Trophoblast cell (in vitro differentiated cells and primary cell): ENCODE measurements around the gene ADCY2.

Experiments used
- DNase-seq, 2 donors: peaks; one replicate each; pipeline ENCODE4 v3.0.0-alpha.2; 2016
- H2AFZ ChIP-seq: 2 replicates; pipeline ENCODE4 v1.6.1; 2013; ENCODE audit warnings: low read length, moderate library complexity, mild to moderate bottlenecking; ENCODE audit not compliant: insufficient read depth, poor library complexity
- H2AK5ac ChIP-seq: 2 replicates; pipeline ENCODE4 v1.6.1; 2013; ENCODE audit warnings: mild to moderate bottlenecking, low read length
- H2BK120ac ChIP-seq: 2 replicates; pipeline ENCODE4 v1.6.1; 2013; ENCODE audit warnings: low read length, mild to moderate bottlenecking, moderate library complexity; ENCODE audit not compliant: insufficient read depth, poor library complexity
- H2BK12ac ChIP-seq: 2 replicates; pipeline ENCODE4 v1.6.1; 2013; ENCODE audit warnings: mild to moderate bottlenecking, low read length, moderate library complexity
- H2BK5ac ChIP-seq: 2 replicates; pipeline ENCODE4 v1.6.1; 2013; ENCODE audit warnings: low read length, low read depth, moderate library complexity, mild to moderate bottlenecking; ENCODE audit not compliant: poor library complexity
- H3K14ac ChIP-seq: 2 replicates; pipeline ENCODE4 v1.6.1; 2013; ENCODE audit warnings: mild to moderate bottlenecking, low read length
- H3K18ac ChIP-seq: 2 replicates; pipeline ENCODE4 v1.6.1; 2013; ENCODE audit warnings: mild to moderate bottlenecking, low read length
- H3K23ac ChIP-seq: 2 replicates; pipeline ENCODE4 v1.6.1; 2013; ENCODE audit warnings: low read length
- H3K27ac ChIP-seq: 2 replicates; pipeline ENCODE4 v1.5.1; 2013; ENCODE audit warnings: low read depth, mild to moderate bottlenecking, inconsistent platforms, low read length, moderate library complexity
- H3K27me3 ChIP-seq: 2 replicates; pipeline ENCODE4 v1.6.1; 2013; ENCODE audit warnings: inconsistent platforms, mild to moderate bottlenecking, low read length, moderate library complexity; ENCODE audit not compliant: insufficient read depth
- H3K36me3 ChIP-seq, 2 experiments: 1 replicate in 1 of 2; 2 replicates in 1 of 2; pipeline ENCODE4 v1.6.1; 2013; ENCODE audit warnings: low read length in 2 of 2, mild to moderate bottlenecking in 2 of 2, moderate library complexity in 1 of 2; ENCODE audit not compliant: insufficient read depth in 2 of 2, control insufficient read depth in 1 of 2
- H3K4ac ChIP-seq: 2 replicates; pipeline ENCODE4 v1.6.1; 2013; ENCODE audit warnings: low read depth, mild to moderate bottlenecking, low read length, moderate library complexity
- H3K4me1 ChIP-seq, 2 experiments: 1 replicate in 1 of 2; 2 replicates in 1 of 2; pipeline ENCODE4 v1.6.1; 2013; ENCODE audit warnings: low read length in 2 of 2, mild to moderate bottlenecking in 2 of 2, moderate library complexity in 1 of 2; ENCODE audit not compliant: insufficient read depth in 2 of 2, control insufficient read depth in 1 of 2
- H3K4me2 ChIP-seq: 2 replicates; pipeline ENCODE4 v1.6.1; 2013; ENCODE audit warnings: inconsistent platforms, mild to moderate bottlenecking, low read length, moderate library complexity
- H3K4me3 ChIP-seq: 2 replicates; pipeline ENCODE4 v1.5.1; 2013; ENCODE audit warnings: mild to moderate bottlenecking, low read depth, low read length, inconsistent platforms
- H3K79me1 ChIP-seq: one replicate; pipeline ENCODE4 v1.6.1; 2013; ENCODE audit warnings: low read length
- H3K79me2 ChIP-seq: 2 replicates; pipeline ENCODE4 v1.6.1; 2013; ENCODE audit warnings: low read length, mild to moderate bottlenecking; ENCODE audit not compliant: control insufficient read depth, insufficient read depth, poor library complexity
- H3K9ac ChIP-seq: 2 replicates; pipeline ENCODE4 v1.6.1; 2013; ENCODE audit warnings: mild to moderate bottlenecking, low read length
- H3K9me3 ChIP-seq: 2 replicates; pipeline ENCODE4 v1.6.1; 2013; ENCODE audit warnings: low read depth, mild to moderate bottlenecking, control low read depth, inconsistent platforms, low read length; ENCODE audit not compliant: insufficient read depth
- H4K12ac ChIP-seq: 2 replicates; pipeline ENCODE4 v1.6.1; 2013; ENCODE audit warnings: low read depth, mild to moderate bottlenecking, low read length, moderate library complexity
- H4K8ac ChIP-seq: 2 replicates; pipeline ENCODE4 v1.6.1; 2013; ENCODE audit warnings: low read depth, mild to moderate bottlenecking, low read length, moderate library complexity
- H4K91ac ChIP-seq: one replicate; pipeline ENCODE4 v1.6.1; 2013; ENCODE audit warnings: low read depth, mild to moderate bottlenecking, low read length, moderate library complexity
- WGBS: extraction: QIAGEN DNeasy Blood & Tissue Kit; methylation state at CpG from one replicate; pipeline ENCODE4 v1.1.7; 2013; ENCODE audit warnings: missing lambda C conversion rate; ENCODE audit not compliant: insufficient read length, insufficient coverage; ENCODE audit errors: extremely low coverage; 5-methylcytosine and 5-hydroxymethylcytosine counted together

The ADCY2 gene

DNA sequence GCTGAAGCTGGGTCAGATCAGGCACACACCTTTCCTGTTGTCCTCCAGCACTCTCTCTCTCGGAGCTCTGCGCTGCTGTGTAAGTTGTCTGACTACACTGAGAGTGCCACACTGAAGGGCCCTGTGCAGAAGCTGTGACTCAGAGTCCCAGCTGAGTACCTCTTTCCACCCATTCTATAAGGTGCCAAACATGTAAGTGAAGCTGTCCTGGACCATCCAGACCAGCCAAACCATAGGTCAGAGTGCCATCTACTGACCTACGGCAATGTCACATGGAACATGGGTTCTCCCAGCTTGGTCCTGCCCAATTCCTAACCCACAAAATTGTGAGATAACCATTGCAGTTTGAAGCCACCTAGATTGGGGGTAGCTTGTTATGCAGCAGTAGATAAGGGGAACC lies 68.2 kb downstream of the ADCY2 start:
- no peaks in the 10 kb centered on the region for H3K9me3 ChIP-seq
- H3K23ac ChIP-seq = no peak overlapping the region
- H3K4ac ChIP-seq = no peak overlapping the region
- no peak overlapping the region for H3K4me3 ChIP-seq
- H2BK120ac ChIP-seq = no peak overlapping the region
- no peak overlapping the region for H3K18ac ChIP-seq
- no peak overlapping the region for H4K12ac ChIP-seq
- H4K8ac ChIP-seq = no peak overlapping the region
- H3K79me2 ChIP-seq = no peaks in the 10 kb centered on the region
- H3K14ac ChIP-seq = no peak overlapping the region
- no peak overlapping the region for H2AFZ ChIP-seq
- no peak overlapping the region for H3K4me2 ChIP-seq
- H3K27ac ChIP-seq = no peak overlapping the region
- no peaks in the 10 kb centered on the region for H3K27me3 ChIP-seq
- no peaks in the 10 kb centered on the region for H3K79me1 ChIP-seq
- no CpG with 5 or more reads among the region's 3 CpGs for WGBS
- no peaks in the 10 kb centered on the region for H3K4me1 ChIP-seq
- no peaks in the 10 kb centered on the region for H3K36me3 ChIP-seq
- H2BK12ac ChIP-seq = no peak overlapping the region
- no peak overlapping the region for H2BK5ac ChIP-seq
- DNase-seq = no peak
- H4K91ac ChIP-seq = no peak overlapping the region
- H3K9ac ChIP-seq = peak overlapping the region; percentile 38
- H2AK5ac ChIP-seq = no peak overlapping the region

DNA sequence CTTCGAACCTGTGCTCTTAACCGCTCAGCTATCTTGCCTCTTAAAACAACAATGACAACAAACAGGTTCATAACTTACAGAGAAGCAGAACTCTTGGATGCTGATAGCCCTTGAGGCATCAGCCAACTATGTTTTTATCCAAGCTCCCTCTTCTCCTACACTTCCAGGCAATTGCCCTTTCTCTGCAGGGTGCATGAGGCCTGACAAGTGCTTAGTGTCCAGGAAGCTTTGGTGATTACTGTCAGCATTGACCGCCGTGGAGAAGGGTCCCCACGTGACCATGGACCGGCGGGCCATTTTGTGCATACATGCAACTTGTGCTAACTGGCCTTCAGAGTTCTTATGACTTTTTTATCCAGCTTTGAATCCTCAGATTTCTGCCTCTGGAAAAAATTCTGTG lies 71.2 kb downstream of the ADCY2 start:
- Histone ChIP-seq H3K27me3 (no peaks in the 10 kb centered on the region), H3K27ac (no peak overlapping the region), H2BK120ac (no peak overlapping the region), H3K36me3 (no peaks in the 10 kb centered on the region), H3K9me3 (no peaks in the 10 kb centered on the region), H4K12ac (no peak overlapping the region), H3K4me3 (no peak overlapping the region), H2BK12ac (no peak overlapping the region), H3K23ac (no peak overlapping the region), H4K8ac (no peak overlapping the region), H3K79me2 (no peaks in the 10 kb centered on the region), H3K4me1 (no peaks in the 10 kb centered on the region), H4K91ac (no peak overlapping the region), H2AFZ (no peak overlapping the region), H2BK5ac (no peak overlapping the region), H2AK5ac (no peak overlapping the region), H3K4ac (no peak overlapping the region), H3K4me2 (no peak overlapping the region), H3K14ac (no peak overlapping the region), H3K79me1 (no peaks in the 10 kb centered on the region), H3K9ac (no peak overlapping the region), H3K18ac (no peak overlapping the region)
- DNase-seq = no peak
- no CpG with 5 or more reads among the region's 7 CpGs for WGBS

DNA sequence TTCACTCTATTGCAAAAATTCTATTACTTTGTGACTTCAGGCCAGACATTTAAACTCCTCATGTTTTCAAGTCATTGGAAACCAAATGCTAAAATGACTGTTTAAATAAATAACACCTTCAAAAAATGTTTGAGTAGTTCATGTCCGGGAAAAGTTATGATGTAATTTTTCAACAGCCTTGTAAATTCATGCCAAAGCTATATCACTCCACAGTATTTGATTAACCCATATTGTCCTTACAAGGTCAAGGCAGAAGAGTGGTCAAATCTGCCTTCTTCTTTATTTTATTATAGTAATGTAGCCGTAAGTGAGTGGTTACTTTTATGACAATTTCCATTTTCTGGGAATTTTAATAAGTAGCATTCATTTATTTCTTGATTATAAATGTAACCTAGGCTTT lies 72.8 kb downstream of the ADCY2 start:
- H3K9ac ChIP-seq = no peak overlapping the region
- H3K79me2 ChIP-seq = no peaks in the 10 kb centered on the region
- no peak overlapping the region for H2BK5ac ChIP-seq
- H3K14ac ChIP-seq = no peak overlapping the region
- H2BK120ac ChIP-seq = no peak overlapping the region
- no CpG with 5 or more reads among the region's 2 CpGs for WGBS
- no peak overlapping the region for H2AFZ ChIP-seq
- no peaks in the 10 kb centered on the region for H3K36me3 ChIP-seq
- H3K27me3 ChIP-seq = no peaks in the 10 kb centered on the region
- H4K12ac ChIP-seq = no peak overlapping the region
- H3K4me1 ChIP-seq = no peaks in the 10 kb centered on the region
- H3K27ac ChIP-seq = no peak overlapping the region
- H3K4ac ChIP-seq = no peak overlapping the region
- H2BK12ac ChIP-seq = no peak overlapping the region
- H3K9me3 ChIP-seq = no peaks in the 10 kb centered on the region
- H3K79me1 ChIP-seq = no peaks in the 10 kb centered on the region
- no peak overlapping the region for H3K4me3 ChIP-seq
- H4K8ac ChIP-seq = no peak overlapping the region
- H4K91ac ChIP-seq = no peak overlapping the region
- DNase-seq = no peak
- no peak overlapping the region for H3K4me2 ChIP-seq
- no peak overlapping the region for H3K23ac ChIP-seq
- H2AK5ac ChIP-seq = no peak overlapping the region
- no peak overlapping the region for H3K18ac ChIP-seq

DNA sequence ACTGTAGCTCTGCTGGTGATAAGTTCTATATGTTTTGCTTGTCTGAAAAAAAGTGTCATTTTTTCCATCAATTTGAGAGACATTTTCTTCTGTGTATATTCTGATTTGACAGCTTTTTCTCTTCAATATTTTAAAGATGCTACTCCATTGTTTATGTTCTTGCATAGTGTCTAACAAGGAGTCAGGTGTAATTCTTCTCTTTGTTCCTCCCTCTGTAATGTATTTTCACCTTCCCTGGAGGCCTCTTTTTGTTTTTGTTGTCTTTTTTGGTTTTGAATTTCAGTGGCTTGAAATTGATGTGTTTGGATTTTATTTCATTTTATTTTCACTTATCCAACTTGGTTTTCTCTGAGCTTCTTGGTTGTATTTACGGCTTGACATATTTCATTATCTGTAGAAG lies 75.8 kb downstream of the ADCY2 start:
- H3K23ac ChIP-seq = no peak overlapping the region
- no peaks in the 10 kb centered on the region for H3K79me1 ChIP-seq
- no peak overlapping the region for H3K4ac ChIP-seq
- H3K27me3 ChIP-seq = no peaks in the 10 kb centered on the region
- no peak overlapping the region for H3K4me3 ChIP-seq
- H2BK120ac ChIP-seq = no peak overlapping the region
- H4K12ac ChIP-seq = no peak overlapping the region
- H2BK5ac ChIP-seq = no peak overlapping the region
- no peak overlapping the region for H3K14ac ChIP-seq
- DNase-seq = no peak
- no peak overlapping the region for H4K8ac ChIP-seq
- H3K4me1 ChIP-seq = no peaks in the 10 kb centered on the region
- H3K79me2 ChIP-seq = no peaks in the 10 kb centered on the region
- no peak overlapping the region for H2BK12ac ChIP-seq
- H3K4me2 ChIP-seq = no peak overlapping the region
- no peak overlapping the region for H2AK5ac ChIP-seq
- H3K36me3 ChIP-seq = no peaks in the 10 kb centered on the region
- H3K27ac ChIP-seq = no peak overlapping the region
- H4K91ac ChIP-seq = no peak overlapping the region
- no peak overlapping the region for H3K9ac ChIP-seq
- no peak overlapping the region for H2AFZ ChIP-seq
- WGBS = no CpG with 5 or more reads among the region's 1 CpG
- H3K9me3 ChIP-seq = no peaks in the 10 kb centered on the region
- H3K18ac ChIP-seq = no peak overlapping the region
